Measurements from ENCODE around the gene TIMM9.
A peak's percentile ranks its signal among the peaks of the same experiment; 100 is the strongest.
"Not testable (repeated sequence)": the region's sequence is repeated elsewhere in the genome, so short reads cannot be mapped to it uniquely, and the experiment has no call there.

Gene TIMM9

DNA sequence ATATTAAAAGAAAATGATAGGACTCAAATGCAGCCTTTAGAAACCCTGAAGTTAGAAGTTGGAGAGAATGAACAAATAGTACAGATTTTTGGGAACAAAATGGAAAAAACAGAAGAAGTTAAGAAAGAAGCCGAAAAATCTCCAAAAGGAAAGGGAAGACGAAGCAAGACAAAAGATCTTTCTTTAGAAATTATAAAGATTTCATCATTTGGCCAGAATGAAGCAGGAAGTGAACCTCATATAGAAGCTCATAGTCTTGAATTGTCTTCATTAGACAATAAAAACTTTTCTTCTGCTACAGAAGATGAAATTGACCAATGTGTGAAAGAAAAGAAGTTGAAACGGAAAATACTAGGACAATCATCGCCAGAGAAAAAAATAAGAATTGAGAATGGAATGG is 63.0 kb downstream of the TIMM9 start:
- Histone ChIP-seq H3K27me3 (ENCODE audit: insufficient read depth, poor library complexity, severe bottlenecking) (no peaks in the 10 kb centered on the region), H3K4me3 (ENCODE audit: severe bottlenecking) (no peak overlapping the region), H3K4me1 (ENCODE audit: insufficient read depth, poor library complexity, severe bottlenecking) (no peaks in the 10 kb centered on the region), H3K27ac (ENCODE audit: poor library complexity, severe bottlenecking) (no peak overlapping the region), H3K9me3 (ENCODE audit: severe bottlenecking) (no peaks in the 10 kb centered on the region), H3K36me3 (ENCODE audit: low read depth) (peaks cover 82% of the 10 kb centered on the region)
- no peak for DNase-seq (ENCODE audit: low spot score)
- no peak for ATAC-seq (ENCODE audit: low read depth)
- TF ChIP-seq, protein P1, sequence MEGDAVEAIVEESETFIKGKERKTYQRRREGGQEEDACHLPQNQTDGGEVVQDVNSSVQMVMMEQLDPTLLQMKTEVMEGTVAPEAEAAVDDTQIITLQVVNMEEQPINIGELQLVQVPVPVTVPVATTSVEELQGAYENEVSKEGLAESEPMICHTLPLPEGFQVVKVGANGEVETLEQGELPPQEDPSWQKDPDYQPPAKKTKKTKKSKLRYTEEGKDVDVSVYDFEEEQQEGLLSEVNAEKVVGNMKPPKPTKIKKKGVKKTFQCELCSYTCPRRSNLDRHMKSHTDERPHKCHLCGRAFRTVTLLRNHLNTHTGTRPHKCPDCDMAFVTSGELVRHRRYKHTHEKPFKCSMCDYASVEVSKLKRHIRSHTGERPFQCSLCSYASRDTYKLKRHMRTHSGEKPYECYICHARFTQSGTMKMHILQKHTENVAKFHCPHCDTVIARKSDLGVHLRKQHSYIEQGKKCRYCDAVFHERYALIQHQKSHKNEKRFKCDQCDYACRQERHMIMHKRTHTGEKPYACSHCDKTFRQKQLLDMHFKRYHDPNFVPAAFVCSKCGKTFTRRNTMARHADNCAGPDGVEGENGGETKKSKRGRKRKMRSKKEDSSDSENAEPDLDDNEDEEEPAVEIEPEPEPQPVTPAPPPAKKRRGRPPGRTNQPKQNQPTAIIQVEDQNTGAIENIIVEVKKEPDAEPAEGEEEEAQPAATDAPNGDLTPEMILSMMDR (IDR thresholded peaks at IDR 0.05; ENCODE audit: poor library complexity, severe bottlenecking), result no peak

- TF ChIP-seq, protein P1 (IDR thresholded peaks at IDR 0.05; ENCODE audit: poor library complexity, severe bottlenecking), result peak; percentile 74
- Histone ChIP-seq H3K36me3 (ENCODE audit: low read depth) (peaks cover 80% of the 10 kb centered on the region), H3K4me1 (ENCODE audit: insufficient read depth, poor library complexity, severe bottlenecking) (no peaks in the 10 kb centered on the region), H3K9me3 (ENCODE audit: severe bottlenecking) (no peaks in the 10 kb centered on the region), H3K27me3 (ENCODE audit: insufficient read depth, poor library complexity, severe bottlenecking) (no peaks in the 10 kb centered on the region), H3K27ac (ENCODE audit: poor library complexity, severe bottlenecking) (no peak overlapping the region), H3K4me3 (ENCODE audit: severe bottlenecking) (no peak overlapping the region)
- DNase-seq (ENCODE audit: low spot score) (no peak), ATAC-seq (ENCODE audit: low read depth) (peak; percentile 91)
Observed at GRCh38 chr14:58362798-58363412, 64.4 kb downstream of the TIMM9 start.

- peaks cover 75% of the 10 kb centered on the region for H3K36me3 ChIP-seq (ENCODE audit: low read depth)
- H3K9me3 ChIP-seq (ENCODE audit: severe bottlenecking); DNase-seq (ENCODE audit: low spot score); H3K27ac ChIP-seq (ENCODE audit: poor library complexity, severe bottlenecking); H3K4me3 ChIP-seq (ENCODE audit: severe bottlenecking); ATAC-seq (ENCODE audit: low read depth); H3K4me1 ChIP-seq (ENCODE audit: insufficient read depth, poor library complexity, severe bottlenecking); H3K27me3 ChIP-seq (ENCODE audit: insufficient read depth, poor library complexity, severe bottlenecking): not testable (repeated sequence)
Observed at GRCh38 chr14:58362272-58362671, 65.1 kb downstream of the TIMM9 start.
